OCI-LY3 (cell line): ENCODE measurements around the gene EPB41L5.
"Not testable (repeated sequence)": the region's sequence is repeated elsewhere in the genome, so short reads cannot be mapped to it uniquely, and the experiment has no call there.

Source experiments
- H2AFZ ChIP-seq: fragments of 200-600, 300-600 bp; shearing (Covaris generic); 2 replicates; pipeline ENCODE4 v1.6.0; 2014; ENCODE audit warnings: antibody characterized with exemption, low read depth, low read length
- H3K27ac ChIP-seq: fragments of 200-600, 300-600 bp; sonication (generic); 2 replicates; pipeline ENCODE4 v1.5.1; 2014; ENCODE audit warnings: mild to moderate bottlenecking, low read length, moderate library complexity, mixed read lengths
- H3K27me3 ChIP-seq: fragments of 200-600, 300-600 bp; sonication (generic); 2 replicates; pipeline ENCODE4 v1.6.1; 2014; ENCODE audit warnings: low read depth, low read length, mixed read lengths
- H3K36me3 ChIP-seq: fragments of 200-600, 300-600 bp; sonication (generic); replicated peaks from 2 replicates; pipeline ENCODE3; 2014; ENCODE audit warnings: low read depth, low read length, mixed read lengths
- H3K4me1 ChIP-seq: fragments of 300-600, 200-600 bp; sonication (generic); 2 replicates; pipeline ENCODE4 v1.6.1; 2014; ENCODE audit warnings: low read length, mixed read lengths
- H3K4me2 ChIP-seq: fragments of 200-600, 300-600 bp; sonication (generic); 2 replicates; pipeline ENCODE4 v1.6.1; 2014; ENCODE audit warnings: low read length, mixed read lengths
- H3K4me3 ChIP-seq: fragments of 300-600, 200-600 bp; sonication (generic); 2 replicates; pipeline ENCODE4 v1.5.1; 2014; ENCODE audit warnings: antibody characterized with exemption, mild to moderate bottlenecking, low read length, moderate library complexity
- H3K79me2 ChIP-seq: fragments of 300-600, 200-600 bp; shearing (Covaris generic); 2 replicates; pipeline ENCODE4 v1.6.1; 2014; ENCODE audit warnings: mild to moderate bottlenecking, low read length, mixed read lengths
- H3K9ac ChIP-seq: fragments of 300-600, 200-600 bp; shearing (Covaris generic); 2 replicates; pipeline ENCODE4 v1.6.0; 2014; ENCODE audit warnings: mild to moderate bottlenecking, low read length, moderate library complexity
- H3K9me3 ChIP-seq: fragments of 200-600, 300-600 bp; shearing (Covaris generic); 2 replicates; pipeline ENCODE4 v1.6.1; 2014; ENCODE audit warnings: low read length, mixed read lengths; ENCODE audit not compliant: insufficient read depth
- H4K20me1 ChIP-seq: fragments of 200-600, 300-600 bp; sonication (generic); 2 replicates; pipeline ENCODE4 v1.6.1; 2016; ENCODE audit warnings: low read length, mixed read lengths; ENCODE audit not compliant: insufficient read depth
- EZH2phosphoT487 ChIP-seq: fragments of 200-600 bp; shearing (Covaris generic); IDR thresholded peaks from 2 replicates; pipeline ENCODE4 v1.6.1; 2018; ENCODE audit warnings: antibody characterized with exemption, mixed run types, low read depth
- TF ChIP-seq, protein P1 (sequence below): fragments of 200-600, 300-600 bp; sonication (generic); IDR thresholded peaks from 2 replicates; pipeline ENCODE4 v1.5.1; 2014; ENCODE audit warnings: antibody characterized with exemption, low read length, low read depth

EPB41L5 gene

DNA sequence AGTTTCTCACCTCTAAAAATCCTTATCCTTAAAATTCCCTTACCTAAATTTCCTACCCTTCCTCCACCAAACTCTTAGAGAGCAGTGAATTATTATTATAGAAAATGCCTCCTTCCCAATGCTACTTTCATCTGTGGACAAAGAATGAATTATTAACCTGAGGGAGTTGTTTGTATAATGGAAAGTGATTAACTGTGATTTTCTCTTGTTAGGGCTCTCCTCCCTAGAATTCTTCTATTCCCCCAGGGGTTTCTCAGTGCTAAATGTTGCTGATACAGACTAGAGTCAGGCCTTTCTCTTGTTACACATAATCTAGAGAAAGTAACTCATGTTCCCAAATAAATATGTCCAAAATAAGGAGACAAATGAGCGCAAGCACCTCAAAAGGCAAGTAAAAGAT is 23.3 kb downstream of the EPB41L5 start:
- Histone ChIP-seq H3K4me3 (no peak overlapping the region), H3K4me2 (no peak overlapping the region), H2AFZ (no peak overlapping the region), H3K27me3 (no peaks in the 10 kb centered on the region), H3K79me2 (peaks cover 99% of the 10 kb centered on the region), H3K27ac (no peak overlapping the region), H3K36me3 (peaks cover 40% of the 10 kb centered on the region), H3K9ac (no peak overlapping the region), H3K9me3 (no peaks in the 10 kb centered on the region), H3K4me1 (0 out of 2 replicates have a peak, but pooled peaks cover 5% of the 10 kb centered on the region), H4K20me1 (peaks cover 80% of the 10 kb centered on the region)
- TF ChIP-seq, protein P1, sequence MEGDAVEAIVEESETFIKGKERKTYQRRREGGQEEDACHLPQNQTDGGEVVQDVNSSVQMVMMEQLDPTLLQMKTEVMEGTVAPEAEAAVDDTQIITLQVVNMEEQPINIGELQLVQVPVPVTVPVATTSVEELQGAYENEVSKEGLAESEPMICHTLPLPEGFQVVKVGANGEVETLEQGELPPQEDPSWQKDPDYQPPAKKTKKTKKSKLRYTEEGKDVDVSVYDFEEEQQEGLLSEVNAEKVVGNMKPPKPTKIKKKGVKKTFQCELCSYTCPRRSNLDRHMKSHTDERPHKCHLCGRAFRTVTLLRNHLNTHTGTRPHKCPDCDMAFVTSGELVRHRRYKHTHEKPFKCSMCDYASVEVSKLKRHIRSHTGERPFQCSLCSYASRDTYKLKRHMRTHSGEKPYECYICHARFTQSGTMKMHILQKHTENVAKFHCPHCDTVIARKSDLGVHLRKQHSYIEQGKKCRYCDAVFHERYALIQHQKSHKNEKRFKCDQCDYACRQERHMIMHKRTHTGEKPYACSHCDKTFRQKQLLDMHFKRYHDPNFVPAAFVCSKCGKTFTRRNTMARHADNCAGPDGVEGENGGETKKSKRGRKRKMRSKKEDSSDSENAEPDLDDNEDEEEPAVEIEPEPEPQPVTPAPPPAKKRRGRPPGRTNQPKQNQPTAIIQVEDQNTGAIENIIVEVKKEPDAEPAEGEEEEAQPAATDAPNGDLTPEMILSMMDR, result no peak
- TF ChIP-seq EZH2phosphoT487, result no peak

DNA sequence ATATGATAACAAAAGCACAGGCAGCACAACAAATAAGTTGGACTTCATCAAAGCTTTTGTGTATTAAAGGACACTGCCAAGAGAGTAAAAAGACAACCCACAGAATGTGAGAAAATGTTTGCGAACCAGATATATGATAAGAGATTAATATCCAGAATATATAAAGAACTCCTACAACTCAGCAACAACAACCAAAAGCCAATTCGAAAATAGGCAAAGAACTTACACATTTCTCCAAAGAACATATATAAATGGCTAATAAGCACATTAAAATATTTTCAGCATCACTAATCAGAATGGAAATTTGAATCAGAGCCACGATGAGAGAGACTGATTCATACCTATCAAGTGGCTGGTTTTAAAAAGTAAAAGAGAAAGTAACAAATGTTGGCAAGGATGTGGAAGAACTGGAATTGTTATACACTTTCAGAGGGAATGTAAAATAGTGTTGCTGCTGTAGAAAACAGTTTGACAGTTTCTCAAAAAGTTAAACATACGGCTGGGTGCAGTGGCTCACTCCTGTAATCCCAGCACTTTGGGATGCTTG is 25.2 kb downstream of the EPB41L5 start:
- Histone ChIP-seq H3K9me3 (no peaks in the 10 kb centered on the region), H3K4me1 (0 out of 2 replicates have a peak, but pooled peaks cover 5% of the 10 kb centered on the region), H3K27ac (no peak overlapping the region), H3K79me2 (peaks cover 99% of the 10 kb centered on the region), H3K4me3 (no peak overlapping the region), H4K20me1 (peaks cover 61% of the 10 kb centered on the region), H3K36me3 (peaks cover 50% of the 10 kb centered on the region), H3K27me3 (no peaks in the 10 kb centered on the region), H3K4me2 (no peak overlapping the region), H2AFZ (no peak overlapping the region), H3K9ac (no peak overlapping the region)
- TF ChIP-seq EZH2phosphoT487, result no peak
- TF ChIP-seq, protein P1, result no peak

DNA sequence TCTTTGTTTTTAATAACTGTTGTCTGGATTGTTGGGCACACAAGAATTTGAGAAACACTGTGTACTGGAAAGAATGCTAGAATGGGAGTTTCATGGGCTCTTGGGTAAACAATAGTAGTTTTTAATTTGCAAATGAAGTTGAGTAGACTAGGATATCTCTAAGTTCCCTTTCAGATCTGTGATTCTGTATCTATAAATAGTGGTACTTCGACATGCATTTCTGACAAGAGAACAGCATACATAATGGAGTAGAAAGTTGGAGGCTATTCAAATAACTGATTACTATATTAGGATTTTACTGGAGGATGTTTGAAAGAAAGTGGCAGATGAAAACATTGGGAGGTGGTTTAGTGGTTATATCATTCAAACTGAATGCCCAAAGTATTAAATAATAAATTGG is 29.5 kb downstream of the EPB41L5 start:
- no peak overlapping the region for H3K27ac ChIP-seq
- H3K79me2 ChIP-seq, result peaks cover 89% of the 10 kb centered on the region
- no peak overlapping the region for H3K4me3 ChIP-seq
- peaks cover 24% of the 10 kb centered on the region for H4K20me1 ChIP-seq
- H3K27me3 ChIP-seq, result no peaks in the 10 kb centered on the region
- H3K4me2 ChIP-seq, result no peak overlapping the region
- 0 out of 2 replicates have a peak, but pooled peaks cover 5% of the 10 kb centered on the region for H3K4me1 ChIP-seq
- peaks cover 7% of the 10 kb centered on the region; the same call in 1 of the 2 replicates for H3K9me3 ChIP-seq
- no peak overlapping the region for H2AFZ ChIP-seq
- no peak overlapping the region for H3K9ac ChIP-seq
- H3K36me3 ChIP-seq, result peaks cover 58% of the 10 kb centered on the region
- TF ChIP-seq, protein P1, result no peak
- no peak for TF ChIP-seq EZH2phosphoT487

DNA sequence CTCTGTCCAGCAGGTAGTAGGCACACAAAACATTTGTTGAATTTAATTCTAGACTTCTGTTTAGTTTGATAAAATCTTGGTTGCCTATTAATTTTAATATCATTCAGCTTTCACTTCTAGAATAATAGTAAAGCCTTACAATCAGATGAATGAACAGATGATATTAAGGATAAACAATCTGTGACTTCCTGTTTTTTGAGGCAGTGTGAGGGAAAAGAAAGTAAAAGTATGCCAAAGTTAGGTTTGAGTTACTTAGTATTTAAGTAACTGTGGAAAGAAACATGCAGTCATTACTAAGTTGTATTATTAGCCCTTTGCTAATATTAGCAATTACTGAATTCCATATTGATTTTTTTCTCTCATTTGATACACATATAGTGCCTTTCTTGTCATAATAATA is 31.5 kb downstream of the EPB41L5 start:
- Histone ChIP-seq H3K27ac (no peak overlapping the region), H3K27me3 (no peaks in the 10 kb centered on the region), H3K9ac (no peak overlapping the region), H3K4me2 (no peak overlapping the region), H4K20me1 (peaks cover 11% of the 10 kb centered on the region), H3K9me3 (peaks cover 7% of the 10 kb centered on the region; the same call in 1 of the 2 replicates), H3K36me3 (peaks cover 44% of the 10 kb centered on the region), H3K4me1 (no peaks in the 10 kb centered on the region), H2AFZ (no peak overlapping the region), H3K79me2 (peaks cover 87% of the 10 kb centered on the region), H3K4me3 (no peak overlapping the region)
- TF ChIP-seq EZH2phosphoT487, result no peak
- TF ChIP-seq, protein P1, result no peak

DNA sequence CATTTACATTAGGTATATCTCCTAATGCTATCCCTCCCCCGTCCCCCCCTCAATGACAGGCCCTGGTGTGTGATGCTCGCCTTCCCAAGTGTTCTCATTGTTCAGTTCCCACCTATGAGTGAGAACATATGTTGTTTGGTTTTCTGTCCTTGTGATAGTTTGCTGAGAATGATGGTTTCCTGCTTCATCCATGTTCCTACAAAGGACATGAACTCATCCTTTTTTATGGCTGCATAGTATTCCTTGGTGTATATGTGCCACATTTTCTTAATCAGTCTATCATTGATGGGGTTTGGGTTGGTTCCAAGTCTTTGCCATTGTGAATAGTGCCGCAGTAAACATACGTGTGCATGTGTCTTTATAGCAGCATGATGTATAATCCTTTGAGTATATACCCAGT is 32.9 kb downstream of the EPB41L5 start:
- Histone ChIP-seq H3K36me3 (peaks cover 44% of the 10 kb centered on the region), H3K79me2 (peaks cover 81% of the 10 kb centered on the region)
- H3K4me2 ChIP-seq, H4K20me1 ChIP-seq, H3K27me3 ChIP-seq, H2AFZ ChIP-seq, H3K9ac ChIP-seq, H3K9me3 ChIP-seq, H3K27ac ChIP-seq, H3K4me3 ChIP-seq, H3K4me1 ChIP-seq: not testable (repeated sequence)

DNA sequence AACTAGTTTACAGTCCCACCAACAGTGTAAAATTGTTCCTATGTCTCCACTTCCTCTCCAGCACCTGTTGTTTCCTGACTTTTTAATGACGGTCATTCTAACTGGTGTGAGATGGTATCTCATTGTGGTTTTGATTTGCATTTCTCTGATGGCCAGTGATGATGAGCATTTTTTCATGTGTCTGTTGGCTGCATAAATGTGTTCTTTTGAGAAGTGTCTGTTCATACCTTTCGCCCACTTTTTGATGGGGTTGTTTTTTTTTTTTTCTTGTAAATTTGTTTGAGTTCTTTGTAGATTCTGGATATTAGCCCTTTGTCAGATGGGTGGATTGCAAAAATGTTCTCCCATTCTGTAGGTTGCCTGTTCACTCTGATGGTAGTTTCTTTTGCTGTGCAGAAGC is 33.4 kb downstream of the EPB41L5 start:
- not testable (repeated sequence) for H3K27ac ChIP-seq, H4K20me1 ChIP-seq, H3K4me2 ChIP-seq, H3K9ac ChIP-seq, H3K9me3 ChIP-seq, H3K4me3 ChIP-seq, H2AFZ ChIP-seq, H3K4me1 ChIP-seq, H3K27me3 ChIP-seq
- H3K36me3 ChIP-seq, result peaks cover 41% of the 10 kb centered on the region
- peaks cover 81% of the 10 kb centered on the region for H3K79me2 ChIP-seq
